ENCODE data around the gene ENTR1. TPM values are rescaled to one million over a fixed set of nuclear protein-coding genes. Genes with fewer than 3 reads are reported as not detected.

The ENTR1 gene
- total RNA-seq, 1 donor from 2014 or later: 77.9 TPM

DNA sequence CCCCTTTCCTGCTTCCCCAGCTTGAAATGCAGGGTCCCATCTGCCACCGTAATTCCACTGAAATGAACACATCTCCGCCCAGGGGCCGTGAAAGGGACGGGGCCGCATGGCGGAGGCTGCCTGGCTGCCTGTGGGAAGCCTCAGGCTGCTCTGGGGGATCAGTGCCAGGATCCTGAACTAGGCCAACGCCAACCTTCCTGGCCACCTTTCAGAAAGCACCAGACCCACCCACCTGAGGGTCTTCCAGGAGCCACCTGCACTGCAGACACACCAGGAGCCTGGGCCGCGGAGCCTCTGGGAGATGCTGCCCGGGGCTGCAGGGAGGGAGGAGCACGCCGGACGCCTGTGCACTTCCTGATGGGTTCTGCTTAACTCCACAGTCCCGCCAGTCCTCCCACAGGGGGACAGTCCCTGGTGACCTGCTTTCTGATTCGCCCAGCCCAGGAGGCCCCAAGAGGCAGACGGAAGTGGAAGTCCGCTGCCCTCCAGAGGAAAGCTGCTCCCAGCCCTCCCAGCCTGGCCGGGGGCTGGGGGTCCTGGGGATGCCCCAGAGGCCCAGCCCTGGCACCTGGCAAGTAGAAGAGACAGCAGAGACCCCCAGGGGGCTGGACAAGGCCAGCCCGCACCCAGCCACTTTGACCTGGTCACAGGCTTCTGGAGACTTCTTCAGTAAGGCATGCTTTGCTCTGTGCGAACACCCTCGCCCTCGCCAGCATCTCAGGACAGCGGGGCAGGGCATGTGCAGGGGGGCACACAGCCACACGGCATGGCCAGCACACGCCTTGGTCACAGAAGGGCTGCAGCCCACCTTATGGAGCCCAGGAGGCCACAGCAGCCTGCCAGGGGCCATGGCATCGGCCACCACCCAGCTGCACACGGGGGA is 36.9 kb downstream of the ENTR1 start, which contains the start of gene CARD9:
Gene CARD9 (minus strand): TSS at position 370 of the 883 bp plus-strand sequence. CDS start 1,591 bp downstream, outside the sequence.
- Mint-ChIP-seq H3K9me3 (no peaks in the 10 kb centered on the region), H3K27ac (peak within 1 kb of the TSS; percentile 63), H3K4me1 (ENCODE audit: unreplicated experiment) (peaks cover 4% of the 10 kb centered on the region), H3K4me3 (peak within 1 kb of the TSS; percentile 60), H3K36me3 (no peaks in the 10 kb centered on the region), H3K27me3 (no peaks in the 10 kb centered on the region)
- DNase-seq (ENCODE audit: extremely low spot score, unreplicated experiment): no peak
- TF ChIP-seq, protein P1, sequence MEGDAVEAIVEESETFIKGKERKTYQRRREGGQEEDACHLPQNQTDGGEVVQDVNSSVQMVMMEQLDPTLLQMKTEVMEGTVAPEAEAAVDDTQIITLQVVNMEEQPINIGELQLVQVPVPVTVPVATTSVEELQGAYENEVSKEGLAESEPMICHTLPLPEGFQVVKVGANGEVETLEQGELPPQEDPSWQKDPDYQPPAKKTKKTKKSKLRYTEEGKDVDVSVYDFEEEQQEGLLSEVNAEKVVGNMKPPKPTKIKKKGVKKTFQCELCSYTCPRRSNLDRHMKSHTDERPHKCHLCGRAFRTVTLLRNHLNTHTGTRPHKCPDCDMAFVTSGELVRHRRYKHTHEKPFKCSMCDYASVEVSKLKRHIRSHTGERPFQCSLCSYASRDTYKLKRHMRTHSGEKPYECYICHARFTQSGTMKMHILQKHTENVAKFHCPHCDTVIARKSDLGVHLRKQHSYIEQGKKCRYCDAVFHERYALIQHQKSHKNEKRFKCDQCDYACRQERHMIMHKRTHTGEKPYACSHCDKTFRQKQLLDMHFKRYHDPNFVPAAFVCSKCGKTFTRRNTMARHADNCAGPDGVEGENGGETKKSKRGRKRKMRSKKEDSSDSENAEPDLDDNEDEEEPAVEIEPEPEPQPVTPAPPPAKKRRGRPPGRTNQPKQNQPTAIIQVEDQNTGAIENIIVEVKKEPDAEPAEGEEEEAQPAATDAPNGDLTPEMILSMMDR (conservative IDR thresholded peaks at IDR 0.05): no peak

DNA sequence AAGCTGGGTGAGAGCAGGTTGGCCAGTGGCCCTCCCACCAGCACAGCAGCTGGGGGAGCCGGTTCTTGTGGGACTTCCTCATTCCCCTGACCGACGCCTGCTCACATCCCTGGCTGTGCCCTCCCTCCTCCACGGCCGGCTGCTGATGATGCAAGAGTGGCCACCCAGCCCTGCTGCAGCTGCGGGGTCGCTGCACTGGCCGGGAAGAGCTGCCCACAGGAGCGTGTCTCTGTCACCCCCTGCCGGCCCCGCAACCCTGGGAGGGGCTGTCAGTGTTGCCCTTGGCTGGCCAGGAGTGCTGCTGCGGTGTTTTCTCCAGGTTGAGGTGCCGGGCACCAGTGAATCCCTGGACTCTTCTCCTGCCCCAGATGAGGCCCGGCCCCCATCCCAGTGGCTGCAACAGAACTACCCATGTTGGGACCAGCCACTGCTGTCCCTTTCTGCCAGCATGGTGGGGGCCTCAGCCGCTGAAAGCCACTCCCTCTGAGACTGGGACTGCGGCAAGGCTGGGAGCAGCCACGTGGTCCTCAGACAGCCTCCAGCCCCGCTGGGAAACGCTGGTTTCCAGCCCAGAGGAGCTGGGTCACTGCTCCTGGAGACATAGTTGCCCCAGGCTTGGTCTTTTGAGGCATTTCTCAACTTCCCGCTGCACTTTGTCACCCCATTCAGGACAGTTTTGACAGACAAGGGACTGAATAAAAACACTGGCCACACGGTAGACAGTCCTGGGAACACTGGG is 37.7 kb downstream of the ENTR1 start:
- Mint-ChIP-seq H3K27me3 (no peaks in the 10 kb centered on the region), H3K4me1 (ENCODE audit: unreplicated experiment) (peaks cover 4% of the 10 kb centered on the region), H3K4me3 (peak overlapping the region; percentile 60), H3K9me3 (no peaks in the 10 kb centered on the region), H3K27ac (peak overlapping the region; percentile 63), H3K36me3 (no peaks in the 10 kb centered on the region)
- TF ChIP-seq, protein P1 (conservative IDR thresholded peaks at IDR 0.05): peak; percentile 52
- no peak for DNase-seq (ENCODE audit: extremely low spot score, unreplicated experiment)

DNA sequence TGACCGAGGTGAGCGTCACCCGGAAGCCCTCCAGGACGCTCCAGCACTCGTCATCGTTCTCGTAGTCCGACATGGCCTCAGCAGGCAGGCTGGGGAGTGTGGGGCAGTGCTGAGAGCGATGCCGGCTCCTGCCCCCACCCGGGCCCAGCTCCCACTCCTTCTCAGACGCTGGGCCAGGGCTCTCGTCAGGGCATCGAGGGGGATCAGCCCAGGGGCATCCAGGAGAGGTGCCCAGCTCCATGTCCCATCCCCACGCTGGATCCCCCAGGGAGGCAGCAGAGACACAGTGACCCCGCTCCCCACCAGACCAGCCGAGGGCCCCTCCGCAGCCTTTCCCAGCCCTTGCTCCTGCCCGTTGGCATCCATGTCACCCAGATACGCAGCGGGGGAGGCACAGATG is 38.4 kb downstream of the ENTR1 start:
- Mint-ChIP-seq H3K9me3 (no peaks in the 10 kb centered on the region), H3K27me3 (no peaks in the 10 kb centered on the region), H3K27ac (no peak overlapping the region), H3K4me3 (no peak overlapping the region), H3K36me3 (no peaks in the 10 kb centered on the region), H3K4me1 (ENCODE audit: unreplicated experiment) (peaks cover 4% of the 10 kb centered on the region)
- DNase-seq (ENCODE audit: extremely low spot score, unreplicated experiment): no peak
- TF ChIP-seq, protein P1 (conservative IDR thresholded peaks at IDR 0.05): no peak

DNA sequence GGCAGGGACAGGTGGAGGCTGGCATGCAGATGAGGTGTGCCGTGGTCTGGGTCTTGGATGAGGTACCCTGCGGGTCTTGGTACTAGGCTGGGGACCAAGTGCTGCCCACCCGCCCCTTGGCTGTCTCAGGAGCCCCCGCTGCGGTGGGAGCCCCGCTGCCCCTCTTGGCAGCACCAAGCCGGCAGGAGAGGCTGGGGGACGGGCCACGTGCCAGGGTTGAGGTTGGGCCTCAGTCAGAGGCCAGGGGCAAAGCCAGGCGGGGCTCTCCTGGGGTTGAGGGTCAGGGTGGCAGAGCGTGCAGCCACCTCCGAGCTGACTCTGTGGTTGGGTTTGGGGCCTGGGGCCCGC is 38.9 kb downstream of the ENTR1 start:
- Mint-ChIP-seq H3K36me3 (no peaks in the 10 kb centered on the region), H3K4me1 (ENCODE audit: unreplicated experiment) (peaks cover 4% of the 10 kb centered on the region), H3K9me3 (no peaks in the 10 kb centered on the region), H3K27ac (no peak overlapping the region), H3K4me3 (no peak overlapping the region), H3K27me3 (no peaks in the 10 kb centered on the region)
- DNase-seq (ENCODE audit: extremely low spot score, unreplicated experiment): no peak
- TF ChIP-seq, protein P1 (conservative IDR thresholded peaks at IDR 0.05): no peak

DNA sequence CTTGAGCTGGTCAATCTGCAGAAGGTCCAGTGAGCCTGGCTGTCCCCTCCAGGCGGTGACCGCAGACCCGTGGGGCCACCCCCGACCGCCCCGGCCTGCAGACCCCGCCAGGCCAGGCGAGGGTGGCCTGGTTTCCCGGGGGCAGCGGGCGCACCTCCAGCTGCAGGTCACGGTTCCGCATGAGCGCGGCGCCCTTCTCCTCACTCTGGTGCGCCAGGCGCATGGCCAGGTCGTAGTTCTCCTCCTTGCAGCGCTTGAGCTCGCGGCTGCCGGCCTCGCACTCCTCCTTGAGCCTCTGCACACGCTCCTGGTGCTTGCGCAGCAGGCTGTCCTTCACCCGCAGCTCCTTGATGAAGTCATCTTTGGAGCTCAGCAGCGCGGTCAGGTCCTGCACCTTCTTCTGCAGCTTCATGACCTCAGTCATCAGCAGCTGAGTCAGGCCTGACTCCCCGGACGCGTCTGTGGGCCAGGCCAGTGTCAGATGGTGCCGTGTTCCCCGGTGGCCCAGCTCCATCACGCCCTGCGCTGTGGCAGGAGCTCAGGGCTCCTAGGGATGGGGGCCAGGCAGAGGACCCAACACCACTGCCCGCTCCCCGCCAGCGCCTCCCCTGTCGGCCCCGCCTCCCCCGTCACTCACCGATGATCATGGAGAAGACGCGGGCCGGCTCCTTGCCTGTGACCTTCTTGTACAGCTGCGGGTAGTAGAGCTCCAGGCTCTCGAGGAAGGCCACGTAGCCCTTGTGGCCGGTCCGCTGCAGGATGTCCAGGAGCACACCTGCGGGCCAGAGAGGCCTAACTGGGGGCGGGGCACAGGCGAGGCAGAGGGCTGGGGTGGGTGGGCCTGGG is 39.5 kb downstream of the ENTR1 start:
- H3K4me1 Mint-ChIP-seq (ENCODE audit: unreplicated experiment): peaks cover 4% of the 10 kb centered on the region
- no peaks in the 10 kb centered on the region for H3K36me3 Mint-ChIP-seq
- H3K27ac Mint-ChIP-seq: no peak overlapping the region
- no peaks in the 10 kb centered on the region for H3K9me3 Mint-ChIP-seq
- TF ChIP-seq, protein P1 (conservative IDR thresholded peaks at IDR 0.05): no peak
- H3K27me3 Mint-ChIP-seq: no peaks in the 10 kb centered on the region
- no peak for DNase-seq (ENCODE audit: extremely low spot score, unreplicated experiment)
- H3K4me3 Mint-ChIP-seq: no peak overlapping the region

Measured in type B pancreatic cell (in vitro differentiated cells).